WTC11 (cell line): ENCODE measurements around the gene SMYD3.

Source experiments
- IRF2 ChIP-seq: sonication (generic); formaldehyde crosslinking; IDR thresholded peaks from 2 replicates; pipeline ENCODE4 v1.8.0; 2022; ENCODE audit warnings: low read depth, missing genetic modification reagents, borderline replicate concordance
- ZNF138 ChIP-seq: sonication (generic); formaldehyde crosslinking; conservative IDR thresholded peaks from 2 replicates; pipeline ENCODE4 v1.8.1; 2022; ENCODE audit warnings: mild to moderate bottlenecking, moderate library complexity, missing genetic modification reagents
- TF ChIP-seq, protein P1 (sequence below): sonication (generic); formaldehyde crosslinking; IDR thresholded peaks from 2 replicates; pipeline ENCODE4 v1.8.1; 2022; ENCODE audit warnings: missing genetic modification reagents, borderline replicate concordance

DNA sequence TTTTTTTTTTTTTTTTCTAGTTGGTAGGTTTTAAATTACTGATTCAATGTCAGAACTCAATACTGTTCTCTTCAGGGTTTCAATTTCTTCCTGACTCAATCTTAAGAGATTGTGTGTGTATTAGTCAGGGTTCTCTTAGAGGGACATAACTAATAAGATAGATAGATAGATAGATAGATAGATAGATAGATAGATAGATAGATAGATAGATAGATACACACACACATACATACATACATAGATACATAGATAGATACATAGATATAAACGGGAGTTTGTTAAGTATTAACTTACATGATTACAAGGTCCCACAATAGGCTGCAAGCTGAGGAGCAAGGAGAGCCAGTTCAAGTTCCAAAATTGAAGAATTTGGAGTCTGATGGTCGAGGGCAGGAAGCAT, 251.3 kb downstream of the SMYD3 start:
- no peak for TF ChIP-seq IRF2 (CRISPR knock-in tag)
- TF ChIP-seq, protein P1, sequence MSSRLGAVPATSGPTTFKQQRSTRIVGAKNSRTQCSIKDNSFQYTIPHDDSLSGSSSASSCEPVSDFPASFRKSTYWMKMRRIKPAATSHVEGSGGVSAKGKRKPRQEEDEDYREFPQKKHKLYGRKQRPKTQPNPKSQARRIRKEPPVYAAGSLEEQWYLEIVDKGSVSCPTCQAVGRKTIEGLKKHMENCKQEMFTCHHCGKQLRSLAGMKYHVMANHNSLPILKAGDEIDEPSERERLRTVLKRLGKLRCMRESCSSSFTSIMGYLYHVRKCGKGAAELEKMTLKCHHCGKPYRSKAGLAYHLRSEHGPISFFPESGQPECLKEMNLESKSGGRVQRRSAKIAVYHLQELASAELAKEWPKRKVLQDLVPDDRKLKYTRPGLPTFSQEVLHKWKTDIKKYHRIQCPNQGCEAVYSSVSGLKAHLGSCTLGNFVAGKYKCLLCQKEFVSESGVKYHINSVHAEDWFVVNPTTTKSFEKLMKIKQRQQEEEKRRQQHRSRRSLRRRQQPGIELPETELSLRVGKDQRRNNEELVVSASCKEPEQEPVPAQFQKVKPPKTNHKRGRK (CRISPR knock-in tag), result no peak
- no peak for TF ChIP-seq ZNF138 (CRISPR knock-in tag)
